GM19035 (cell line): Measurements from ENCODE around the gene MAP7D3.

Source experiments
- ATAC-seq: cut with Tn5 transposase; IDR thresholded peaks from one replicate; pipeline ENCODE4 v1.9.1; 2021; ENCODE audit not compliant: unreplicated experiment

Gene MAP7D3

GRCh38 chrX:136206916-136207315 lies 44.3 kb downstream of the MAP7D3 start:
- ATAC-seq = no peak

- no peak for ATAC-seq
Observed at GRCh38 chrX:136205882-136206380, 45.3 kb downstream of the MAP7D3 start.

GRCh38 chrX:136204571-136204970 lies 46.6 kb downstream of the MAP7D3 start:
- no peak for ATAC-seq

GRCh38 chrX:136203951-136204350 lies 47.2 kb downstream of the MAP7D3 start:
- ATAC-seq = no peak

GRCh38 chrX:136203438-136203837 lies 47.8 kb downstream of the MAP7D3 start:
- no peak for ATAC-seq

- ATAC-seq = no peak
Observed at GRCh38 chrX:136202889-136203288, 48.3 kb downstream of the MAP7D3 start.

GRCh38 chrX:136201601-136202000 lies 49.6 kb downstream of the MAP7D3 start:
- no peak for ATAC-seq

- no peak for ATAC-seq
Observed at GRCh38 chrX:136200466-136200865, 50.7 kb downstream of the MAP7D3 start.

GRCh38 chrX:136199365-136199764 lies 51.8 kb downstream of the MAP7D3 start:
- no peak for ATAC-seq

GRCh38 chrX:136198678-136199243 lies 52.4 kb downstream of the MAP7D3 start:
- no peak for ATAC-seq

- no peak for ATAC-seq
Observed at GRCh38 chrX:136198010-136198409, 53.2 kb downstream of the MAP7D3 start.

- ATAC-seq = no peak
Observed at GRCh38 chrX:136196691-136197155, 54.5 kb downstream of the MAP7D3 start.

- no peak for ATAC-seq
Observed at GRCh38 chrX:136195247-136195646, 56.0 kb downstream of the MAP7D3 start.

GRCh38 chrX:136194536-136194935 lies 56.7 kb downstream of the MAP7D3 start:
- no peak for ATAC-seq

GRCh38 chrX:136193771-136194170 lies 57.4 kb downstream of the MAP7D3 start:
- ATAC-seq = no peak

GRCh38 chrX:136192839-136193414 lies 58.3 kb downstream of the MAP7D3 start:
- no peak for ATAC-seq

GRCh38 chrX:136192135-136192534 lies 59.1 kb downstream of the MAP7D3 start:
- ATAC-seq = no peak

GRCh38 chrX:136191171-136191570 lies 60.0 kb downstream of the MAP7D3 start:
- no peak for ATAC-seq

GRCh38 chrX:136190038-136190713 lies 61.0 kb downstream of the MAP7D3 start:
- ATAC-seq = no peak

- ATAC-seq = no peak
Observed at GRCh38 chrX:136189222-136189621, 62.0 kb downstream of the MAP7D3 start.

GRCh38 chrX:136186023-136186413 lies 65.2 kb downstream of the MAP7D3 start:
- no peak for ATAC-seq

GRCh38 chrX:136185401-136186022 lies 65.7 kb downstream of the MAP7D3 start:
- ATAC-seq = no peak
